GM12878 (cell line): ENCODE measurements around the gene HDAC7.

Source experiments
- MEF2B ChIP-seq: fragments of 450-650 bp; IDR thresholded peaks from 2 replicates; pipeline ENCODE4 v1.6.1; 2018; ENCODE audit warnings: mild to moderate bottlenecking, moderate library complexity; ENCODE audit not compliant: partially characterized antibody, poor library complexity, severe bottlenecking
- NFIC ChIP-seq: IDR thresholded peaks from 2 replicates; pipeline ENCODE4 v1.6.1; 2012; ENCODE audit warnings: low read depth, mild to moderate bottlenecking, inconsistent platforms, low read length, moderate library complexity
- RAD21 ChIP-seq: IDR thresholded peaks from 2 replicates; pipeline ENCODE4 v1.6.1; 2011; ENCODE audit warnings: mild to moderate bottlenecking, low read depth, low read length, moderate library complexity; ENCODE audit not compliant: insufficient read depth
- SP1 ChIP-seq: IDR thresholded peaks from one replicate; pipeline ENCODE4 v1.6.1; 2011; ENCODE audit warnings: low read depth, low read length
- SREBF2 ChIP-seq: IDR thresholded peaks from 2 replicates; pipeline ENCODE4 v1.6.1; 2012; ENCODE audit warnings: mild to moderate bottlenecking, low read length
- TAF1 ChIP-seq: IDR thresholded peaks from 2 replicates; pipeline ENCODE4 v1.6.1; 2011; ENCODE audit warnings: mild to moderate bottlenecking, low read depth, low read length, borderline replicate concordance

DNA sequence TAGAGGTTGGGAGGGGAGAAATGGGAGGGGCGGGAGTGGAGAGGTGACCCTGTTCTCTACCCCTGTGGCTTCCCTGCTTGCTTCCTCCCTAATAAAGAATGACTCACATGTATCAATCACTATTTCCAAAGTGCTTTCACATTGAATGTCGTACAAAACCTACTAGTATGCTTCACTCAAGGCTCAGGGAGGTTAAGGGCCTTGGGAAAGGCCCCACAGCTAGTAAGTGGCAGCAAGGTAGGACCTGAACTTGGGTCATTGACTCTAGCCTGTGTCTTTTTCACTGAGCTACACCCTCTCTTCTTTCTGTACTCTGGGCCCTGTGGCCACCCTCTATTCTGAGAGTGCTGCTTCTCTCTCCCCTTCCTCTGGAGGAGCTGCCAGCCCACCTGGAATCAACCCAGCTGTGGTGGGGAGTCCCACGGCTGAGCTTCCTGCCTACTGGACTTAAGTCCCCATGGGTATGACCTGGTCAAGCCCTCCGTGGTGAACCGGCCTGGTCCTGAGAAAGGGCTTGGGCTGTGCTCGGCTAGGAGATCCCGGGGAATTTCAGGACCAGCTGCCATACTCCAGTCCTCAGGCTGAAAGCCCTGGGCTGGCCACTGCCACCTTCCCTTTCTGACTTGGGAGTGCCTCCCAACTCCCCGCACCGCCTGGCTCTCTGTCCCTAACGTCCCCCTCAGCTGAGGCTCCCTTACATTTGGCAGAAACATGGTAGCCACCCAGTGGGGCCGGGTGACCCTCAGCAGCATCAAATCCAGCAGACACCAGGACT lies 33.6 kb downstream of the HDAC7 start:
- TF ChIP-seq RAD21 (no peak), TAF1 (no peak), NFIC (no peak), SREBF2 (no peak), MEF2B (no peak), SP1 (no peak)
